ENCODE measurements around the gene ANXA11.

DNA sequence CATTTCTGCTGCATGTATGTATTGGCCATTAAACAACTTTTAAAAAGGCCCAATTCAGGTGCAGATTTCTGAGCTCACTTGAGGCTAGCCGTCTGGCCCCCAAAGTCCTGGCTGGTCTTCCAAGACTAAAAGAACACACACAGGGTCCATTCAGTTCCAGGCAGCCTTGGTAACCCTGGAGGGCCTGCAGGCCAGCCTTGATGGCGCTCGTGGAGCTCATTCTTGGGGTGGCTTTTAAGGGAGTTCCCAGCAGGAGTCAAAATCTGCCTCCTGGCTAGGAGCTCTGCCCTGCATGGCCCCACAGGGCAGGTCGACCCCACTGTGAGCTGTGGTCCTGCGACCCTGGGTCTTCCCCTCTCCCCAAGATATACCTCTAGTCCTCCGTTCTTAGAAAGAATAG, 28.8 kb downstream of the ANXA11 start:
- TF ChIP-seq POLR2A (IDR thresholded peaks at IDR 0.05) (no peak), CTCF (IDR thresholded peaks at IDR 0.05) (no peak)
